HepG2 (cell line): ENCODE measurements around the gene MYOM1. TPM values are rescaled to one million over a fixed set of nuclear protein-coding genes. Genes with fewer than 3 reads are reported as not detected.
A peak's percentile ranks its signal among the peaks of the same experiment; 100 is the strongest.

ENCODE experiments used
- ATRX ChIP-seq: sonication (generic); formaldehyde crosslinking; IDR thresholded peaks from 2 replicates; pipeline ENCODE4 v1.4.0; 2020; ENCODE audit warnings: missing genetic modification reagents, borderline replicate concordance
- BHLHE40 ChIP-seq: IDR thresholded peaks from 2 replicates; pipeline ENCODE4 v1.6.1; 2011; ENCODE audit warnings: low read length, improper control_type of control experiment
- EZH2 ChIP-seq: conservative IDR thresholded peaks from 2 replicates; pipeline ENCODE4 v1.6.1; 2012; ENCODE audit warnings: mild to moderate bottlenecking, low read depth, low read length, moderate library complexity
- MTA1 ChIP-seq: sonication (generic); formaldehyde crosslinking; IDR thresholded peaks from 2 replicates; pipeline ENCODE4 v1.4.0; 2020; ENCODE audit warnings: missing genetic modification reagents, mild to moderate bottlenecking, borderline replicate concordance
- MXD3 ChIP-seq: IDR thresholded peaks from 2 replicates; pipeline ENCODE4 v1.6.1; 2016; ENCODE audit warnings: mild to moderate bottlenecking, missing biosample characterization, missing genetic modification reagents
- PAWR ChIP-seq: sonication (generic); formaldehyde crosslinking; IDR thresholded peaks from 2 replicates; pipeline ENCODE4 v1.4.0; 2020; ENCODE audit warnings: missing genetic modification reagents, mild to moderate bottlenecking, borderline replicate concordance
- RARA ChIP-seq: IDR thresholded peaks from 2 replicates; pipeline ENCODE4 v1.6.1; 2016; ENCODE audit warnings: missing genetic modification reagents, missing compliant biosample characterization
- SP140L ChIP-seq: sonication (generic); formaldehyde crosslinking; IDR thresholded peaks from 2 replicates; pipeline ENCODE4 v1.4.0; 2020; ENCODE audit warnings: missing genetic modification reagents, borderline replicate concordance
- TCF7 ChIP-seq: sonication (generic); IDR thresholded peaks from 2 replicates; pipeline ENCODE4 v1.6.1; 2016; ENCODE audit warnings: antibody characterized with exemption, low read depth
- THAP9 ChIP-seq: sonication (generic); formaldehyde crosslinking; IDR thresholded peaks from 2 replicates; pipeline ENCODE4; 2020; ENCODE audit warnings: missing genetic modification reagents, mild to moderate bottlenecking, borderline replicate concordance
- ZNF17 ChIP-seq: sonication (generic); formaldehyde crosslinking; IDR thresholded peaks from 2 replicates; pipeline ENCODE4 v1.5.0; 2020; ENCODE audit warnings: mild to moderate bottlenecking, missing genetic modification reagents
- ZNF251 ChIP-seq: sonication (generic); formaldehyde crosslinking; IDR thresholded peaks from 2 replicates; pipeline ENCODE4 v1.9.0; 2021; ENCODE audit warnings: mild to moderate bottlenecking, missing genetic modification reagents
- ZNF276 ChIP-seq: sonication (generic); formaldehyde crosslinking; IDR thresholded peaks from 2 replicates; pipeline ENCODE4 v1.4.0; 2020; ENCODE audit warnings: mild to moderate bottlenecking, low read depth, missing genetic modification reagents
- ZNF552 ChIP-seq: sonication (generic); formaldehyde crosslinking; IDR thresholded peaks from 2 replicates; pipeline ENCODE4 v1.9.0; 2022; ENCODE audit warnings: missing genetic modification reagents, mild to moderate bottlenecking, borderline replicate concordance
- ZNF557 ChIP-seq: sonication (generic); formaldehyde crosslinking; IDR thresholded peaks from 2 replicates; pipeline ENCODE4 v1.4.0; 2020; ENCODE audit warnings: missing genetic modification reagents
- ZNF713 ChIP-seq: sonication (generic); formaldehyde crosslinking; IDR thresholded peaks from 2 replicates; pipeline ENCODE4 v1.4.0; 2020; ENCODE audit warnings: mild to moderate bottlenecking, missing genetic modification reagents
- ZNF780A ChIP-seq: sonication (generic); formaldehyde crosslinking; IDR thresholded peaks from 2 replicates; pipeline ENCODE4 v1.8.0; 2022; ENCODE audit warnings: mild to moderate bottlenecking, missing genetic modification reagents, moderate library complexity
- ZNF781 ChIP-seq: sonication (generic); formaldehyde crosslinking; IDR thresholded peaks from 2 replicates; pipeline ENCODE4 v1.5.1; 2020; ENCODE audit warnings: borderline replicate concordance, mild to moderate bottlenecking, missing genetic modification reagents; ENCODE audit errors: not compliant biosample characterization
- ZNF839 ChIP-seq: sonication (generic); formaldehyde crosslinking; IDR thresholded peaks from 2 replicates; pipeline ENCODE4 v1.4.0; 2020; ENCODE audit warnings: missing genetic modification reagents, mild to moderate bottlenecking, borderline replicate concordance
- polyA plus RNA-seq, 8 experiments: library from polyadenylated mRNA; depleted of rRNA in 3 of 8; stranded (reverse) in 7 of 8; unstranded in 1 of 8; fragments of >200 nt; fragmentation: Illumina TruSeq in 4 of 8; extraction: Trizol in 4 of 8; gene quantifications; 2 replicates each; pipeline versions ENCODE4 v1.2.1 to v1.2.3, GENCODE V29; 2011 to 2016; ENCODE audit warnings: low read depth in 4 of 8, missing spikeins in 1 of 8, mixed read lengths in 1 of 8; ENCODE audit not compliant: insufficient read depth in 1 of 8
- total RNA-seq, 5 experiments: library from RNA; depleted of rRNA; stranded (reverse); fragments of >200 nt; fragmentation: Illumina TruSeq; extraction: Trizol; gene quantifications; 2 replicates each; pipeline ENCODE4 v1.2.3, GENCODE V29; 2016; ENCODE audit warnings: low read depth in 1 of 5
- TF ChIP-seq, protein P1 (sequence below): sonication (generic); formaldehyde crosslinking; IDR thresholded peaks from 2 replicates; pipeline ENCODE4 v1.9.0; 2021; ENCODE audit warnings: missing genetic modification reagents, borderline replicate concordance

The MYOM1 gene
- total and polyA plus RNA-seq, 2 of the 13 experiments (the other 11 are each of a cell fraction or from before 2014, with no cell fraction given), result 0.46 to 0.98 TPM

DNA sequence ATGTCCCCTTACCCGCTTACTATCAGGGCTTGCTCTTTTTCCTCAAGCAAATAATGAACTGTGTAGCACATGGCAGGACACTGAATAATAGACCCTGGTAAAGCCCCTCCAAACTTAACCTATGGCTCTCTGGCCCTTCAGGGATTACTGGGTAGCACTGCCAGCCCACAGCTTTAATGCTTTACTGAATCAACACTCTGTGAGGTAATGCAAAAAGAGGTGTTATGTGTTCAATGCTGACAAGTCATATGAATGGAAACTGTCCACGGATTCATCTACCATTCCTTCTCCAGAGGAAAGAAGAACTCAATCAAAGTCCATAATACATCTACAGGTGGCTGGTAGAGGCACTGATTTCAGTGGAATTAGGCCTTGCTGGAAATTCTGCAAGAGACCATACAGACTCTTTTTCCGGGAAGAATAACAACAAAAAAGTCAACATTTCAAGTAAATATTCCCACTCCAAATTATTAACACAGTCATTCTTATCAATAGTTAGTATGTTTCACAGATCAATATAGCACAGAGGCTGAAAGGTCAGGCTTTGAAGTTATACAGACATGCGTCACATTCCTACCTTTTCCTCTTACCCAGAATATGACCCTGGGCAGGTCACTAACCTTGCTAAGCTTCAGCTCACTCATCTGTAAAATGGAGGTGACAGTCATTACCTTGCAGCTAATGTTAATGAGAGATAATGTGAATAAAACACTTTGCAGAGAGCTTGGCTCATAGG, 13.8 kb upstream of the MYOM1 start (continued):
- no peak; the same call in 1 of the 2 replicates for TF ChIP-seq ZNF557 (CRISPR knock-in tag)
- TF ChIP-seq MTA1 (CRISPR knock-in tag), result no peak
- TF ChIP-seq ZNF713 (CRISPR knock-in tag), result no peak
- TF ChIP-seq ZNF251 (CRISPR knock-in tag), result no peak
- no peak for TF ChIP-seq ZNF839
- no peak for TF ChIP-seq EZH2
- TF ChIP-seq RARA, result peak; percentile 100
- TF ChIP-seq PAWR (CRISPR knock-in tag), result no peak
- TF ChIP-seq ZNF17 (CRISPR knock-in tag), result no peak
- peak; percentile 98 for TF ChIP-seq TCF7
- TF ChIP-seq BHLHE40, result no peak
- TF ChIP-seq MXD3 (CRISPR knock-in tag), result no peak
- no peak for TF ChIP-seq ZNF781
- no peak for TF ChIP-seq THAP9 (CRISPR knock-in tag)
- no peak; the same call in 1 of the 2 replicates for TF ChIP-seq ZNF552 (CRISPR knock-in tag)
- no peak for TF ChIP-seq SP140L (CRISPR knock-in tag)
- TF ChIP-seq, protein P1, sequence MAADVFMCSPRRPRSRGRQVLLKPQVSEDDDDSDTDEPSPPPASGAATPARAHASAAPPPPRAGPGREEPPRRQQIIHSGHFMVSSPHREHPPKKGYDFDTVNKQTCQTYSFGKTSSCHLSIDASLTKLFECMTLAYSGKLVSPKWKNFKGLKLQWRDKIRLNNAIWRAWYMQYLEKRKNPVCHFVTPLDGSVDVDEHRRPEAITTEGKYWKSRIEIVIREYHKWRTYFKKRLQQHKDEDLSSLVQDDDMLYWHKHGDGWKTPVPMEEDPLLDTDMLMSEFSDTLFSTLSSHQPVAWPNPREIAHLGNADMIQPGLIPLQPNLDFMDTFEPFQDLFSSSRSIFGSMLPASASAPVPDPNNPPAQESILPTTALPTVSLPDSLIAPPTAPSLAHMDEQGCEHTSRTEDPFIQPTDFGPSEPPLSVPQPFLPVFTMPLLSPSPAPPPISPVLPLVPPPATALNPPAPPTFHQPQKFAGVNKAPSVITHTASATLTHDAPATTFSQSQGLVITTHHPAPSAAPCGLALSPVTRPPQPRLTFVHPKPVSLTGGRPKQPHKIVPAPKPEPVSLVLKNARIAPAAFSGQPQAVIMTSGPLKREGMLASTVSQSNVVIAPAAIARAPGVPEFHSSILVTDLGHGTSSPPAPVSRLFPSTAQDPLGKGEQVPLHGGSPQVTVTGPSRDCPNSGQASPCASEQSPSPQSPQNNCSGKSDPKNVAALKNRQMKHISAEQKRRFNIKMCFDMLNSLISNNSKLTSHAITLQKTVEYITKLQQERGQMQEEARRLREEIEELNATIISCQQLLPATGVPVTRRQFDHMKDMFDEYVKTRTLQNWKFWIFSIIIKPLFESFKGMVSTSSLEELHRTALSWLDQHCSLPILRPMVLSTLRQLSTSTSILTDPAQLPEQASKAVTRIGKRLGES (CRISPR knock-in tag), result peak; percentile 57; the same call in 1 of the 2 replicates
- TF ChIP-seq ZNF780A (CRISPR knock-in tag), result no peak
- no peak for TF ChIP-seq ATRX (CRISPR knock-in tag)
- TF ChIP-seq ZNF276 (CRISPR knock-in tag), result no peak
